Keratinocyte (primary cell): ENCODE results near the gene NAT10. TPM values are rescaled to one million over a fixed set of nuclear protein-coding genes. Genes with fewer than 3 reads are reported as not detected.

Experiments
- DNase-seq: peaks from one replicate; pipeline ENCODE4 v3.0.0-alpha.2; 2011; ENCODE audit warnings: low read depth, missing footprints, low spot score
- FAIRE-seq: peaks from 2 replicates; lab custom pipeline; 2011; peaks lifted over from hg19 to GRCh38; lab: Jason Lieb, UNC
- H2AFZ ChIP-seq: 2 replicates; pipeline ENCODE4 v1.6.0; 2012; ENCODE audit warnings: low read length, control low read depth, inconsistent platforms; ENCODE audit not compliant: control insufficient read depth
- H3K27ac ChIP-seq: 2 replicates; pipeline ENCODE4 v1.5.1; 2011; ENCODE audit warnings: low read length; ENCODE audit not compliant: control insufficient read depth, insufficient read depth
- H3K27me3 ChIP-seq: 3 replicates; pipeline ENCODE4 v1.6.0; 2011; ENCODE audit warnings: low read length; ENCODE audit not compliant: control insufficient read depth, insufficient read depth; ENCODE audit errors: extremely low read depth
- H3K36me3 ChIP-seq, 2 experiments: 2 replicates in 1 of 2; 3 replicates in 1 of 2; pipeline ENCODE4 v1.5.1; 2011; ENCODE audit warnings: low read length in 2 of 2, mild to moderate bottlenecking in 1 of 2; ENCODE audit not compliant: control insufficient read depth in 2 of 2, insufficient read depth in 2 of 2; ENCODE audit errors: extremely low read depth in 1 of 2
- H3K4me1 ChIP-seq: 3 replicates; pipeline ENCODE4 v1.5.1; 2011; ENCODE audit warnings: low read length; ENCODE audit not compliant: control insufficient read depth, insufficient read depth; ENCODE audit errors: extremely low read depth
- H3K4me2 ChIP-seq: 3 replicates; pipeline ENCODE4 v1.6.0; 2011; ENCODE audit warnings: low read depth, low read length; ENCODE audit not compliant: control insufficient read depth, insufficient read depth; ENCODE audit errors: extremely low read depth
- H3K4me3 ChIP-seq, 3 experiments: fragments of 200-600 bp in 1 of 3; sonication (generic) in 1 of 3; 2 replicates in 2 of 3; 3 replicates in 1 of 3; pipeline ENCODE4 v1.5.1; 2011 to 2016; ENCODE audit warnings: low read length in 3 of 3, mild to moderate bottlenecking in 3 of 3, control low read depth in 2 of 3, inconsistent platforms in 1 of 3, low read depth in 1 of 3, mixed read lengths in 1 of 3, mixed run types in 1 of 3, moderate library complexity in 1 of 3; ENCODE audit not compliant: control insufficient read depth in 2 of 3, insufficient read depth in 2 of 3; ENCODE audit errors: extremely low read depth in 1 of 3
- H3K79me2 ChIP-seq: 2 replicates; pipeline ENCODE4 v1.6.0; 2012; ENCODE audit warnings: low read length; ENCODE audit not compliant: control insufficient read depth, insufficient read depth
- H3K9ac ChIP-seq: 3 replicates; pipeline ENCODE4 v1.6.0; 2011; ENCODE audit warnings: low read length; ENCODE audit not compliant: control insufficient read depth, insufficient read depth; ENCODE audit errors: extremely low read depth
- H3K9me1 ChIP-seq: 3 replicates; pipeline ENCODE4 v1.6.0; 2011; ENCODE audit warnings: low read length; ENCODE audit not compliant: control insufficient read depth, insufficient read depth; ENCODE audit errors: extremely low read depth
- H3K9me3 ChIP-seq: 2 replicates; pipeline ENCODE4 v1.5.1; 2012; ENCODE audit warnings: low read depth, low read length; ENCODE audit not compliant: control insufficient read depth
- H4K20me1 ChIP-seq: 3 replicates; pipeline ENCODE4 v1.6.0; 2011; ENCODE audit warnings: low read length; ENCODE audit not compliant: control insufficient read depth, insufficient read depth; ENCODE audit errors: extremely low read depth
- CTCF ChIP-seq, 3 experiments: IDR thresholded peaks in 1 of 3; conservative IDR thresholded peaks in 1 of 3; optimal IDR thresholded peaks in 1 of 3; 2 replicates in 2 of 3; 3 replicates in 1 of 3; pipeline versions ENCODE3 to v1.5.1; 2011; ENCODE audit warnings: low read length in 3 of 3, mild to moderate bottlenecking in 3 of 3, moderate library complexity in 2 of 3, control low read depth in 1 of 3, inconsistent platforms in 1 of 3; ENCODE audit not compliant: insufficient read depth in 2 of 3; ENCODE audit errors: extremely low read depth in 1 of 3
- EZH2 ChIP-seq: IDR thresholded peaks from one replicate; pipeline ENCODE4 v1.6.1; 2012; ENCODE audit warnings: inconsistent platforms, mild to moderate bottlenecking, low read length, moderate library complexity
- dilution Hi-C: fragments of 300-500 bp; cut with MboI; formaldehyde crosslinking; loops from one replicate; pipeline ENCODE4 v1.7.0; 2020; ENCODE audit warnings: low sequenced_read_pairs; ENCODE audit not compliant: extremely low pct_ligation_motif_present
- polyA plus RNA-seq, 5 experiments: library from polyadenylated mRNA; depleted of rRNA in 3 of 5; stranded (reverse) in 3 of 5; stranded (forward) in 1 of 5; unstranded in 1 of 5; fragments of >200 nt; gene quantifications; 1 replicate in 1 of 5; 2 replicates in 3 of 5; 3 replicates in 1 of 5; pipeline versions ENCODE4 v1.2.1 to v1.2.3, GENCODE V29; 2011 to 2012; ENCODE audit warnings: missing spikeins in 2 of 5, low read depth in 1 of 5, low replicate concordance in 1 of 5

NAT10 gene
- polyA plus RNA-seq, 1 donor (not counting 4 experiments of a cell fraction or from before 2014, with no cell fraction given), result 44.0 TPM

- no peak overlapping the region for H3K9ac ChIP-seq
- peaks cover 17% of the 10 kb centered on the region for H3K4me1 ChIP-seq
- peaks cover 4% of the 10 kb centered on the region for H4K20me1 ChIP-seq
- no peak overlapping the region for H3K27ac ChIP-seq
- H3K9me3 ChIP-seq, result no peaks in the 10 kb centered on the region
- FAIRE-seq (no peak), DNase-seq (no peak)
- dilution Hi-C loops, result no loop called here
- H3K4me2 ChIP-seq, result no peak overlapping the region
- H3K36me3 ChIP-seq, result peaks cover 17 to 23% of the 10 kb centered on the region in 2 experiments
- no peaks in the 10 kb centered on the region for H3K27me3 ChIP-seq
- no peak overlapping the region for H2AFZ ChIP-seq
- no peak for TF ChIP-seq EZH2
- no peak for TF ChIP-seq CTCF (optimal IDR thresholded peaks at IDR 0.05 in 1 of 3, IDR thresholded peaks at IDR 0.05 in 1 of 3, conservative IDR thresholded peaks at IDR 0.05 in 1 of 3; ENCODE audit: extremely low read depth in 1 of 3, insufficient read depth in 2 of 3, low read length in 3 of 3)
- H3K79me2 ChIP-seq, result peaks cover 66% of the 10 kb centered on the region
- no peak overlapping the region for H3K4me3 ChIP-seq
- no peaks in the 10 kb centered on the region for H3K9me1 ChIP-seq
Measured at GRCh38 chr11:34074391-34074790, 31.0 kb upstream of the NAT10 start.

- Histone ChIP-seq H3K36me3 (peaks cover 18 to 26% of the 10 kb centered on the region in 2 experiments), H3K9me3 (no peaks in the 10 kb centered on the region)
Measured at GRCh38 chr11:34075178-34075820, 30.1 kb upstream of the NAT10 start.

More at GRCh38 chr11:34075178-34075820, 30.1 kb upstream of the NAT10 start:
- DNase-seq (no peak), FAIRE-seq (peak; percentile 41)
- H3K27me3 ChIP-seq, result no peaks in the 10 kb centered on the region
- no peaks in the 10 kb centered on the region for H3K9me1 ChIP-seq
- H3K4me1 ChIP-seq, result peaks cover 17% of the 10 kb centered on the region
- H3K79me2 ChIP-seq, result peaks cover 57% of the 10 kb centered on the region
- H3K4me2 ChIP-seq, result peak overlapping the region; percentile 49
- TF ChIP-seq EZH2 (no peak), CTCF (optimal IDR thresholded peaks at IDR 0.05 in 1 of 3, IDR thresholded peaks at IDR 0.05 in 1 of 3, conservative IDR thresholded peaks at IDR 0.05 in 1 of 3; ENCODE audit: extremely low read depth in 1 of 3, insufficient read depth in 2 of 3, low read length in 3 of 3) (no peak)
- H2AFZ ChIP-seq, result no peak overlapping the region
- H4K20me1 ChIP-seq, result peaks cover 1% of the 10 kb centered on the region
- peak overlapping the region in 2 of 3 experiments; percentile 19 to 31 for H3K4me3 ChIP-seq
- dilution Hi-C loops, result no loop called here
- H3K27ac ChIP-seq, result peak overlapping the region; percentile 63
- no peak overlapping the region for H3K9ac ChIP-seq
